Ovary (tissue), 9 donors: Measurements from ENCODE around the gene PTPRB. TPM values are rescaled to one million over a fixed set of nuclear protein-coding genes. Genes with fewer than 3 reads are reported as not detected.

Experiments used
- DNase-seq, 5 donors: peaks; one replicate each; pipeline ENCODE4 v3.0.0-alpha.2; 2019 to 2020
- H3K27ac ChIP-seq, 2 donors: fragments of 200-600 bp; one replicate each; pipeline versions ENCODE4 v1.5.1 to v1.8.0; 2019 to 2022
- H3K27me3 ChIP-seq: fragments of 200-600 bp; one replicate; pipeline ENCODE4 v1.8.0; 2022
- H3K36me3 ChIP-seq: fragments of 200-600 bp; sonication (generic); one replicate; pipeline ENCODE4 v1.5.1; 2019
- H3K4me1 ChIP-seq: one replicate; pipeline ENCODE4 v1.8.1; 2013; ENCODE audit warnings: mild to moderate bottlenecking, moderate library complexity; ENCODE audit not compliant: insufficient read depth
- H3K4me3 ChIP-seq: fragments of 200-600 bp; sonication (generic); one replicate; pipeline ENCODE4 v1.5.1; 2017
- H3K9me3 ChIP-seq, 2 donors: fragments of 200-600 bp in 1 of 2; sonication (generic) in 1 of 2; one replicate each; pipeline versions ENCODE4 v1.5.1 to v1.8.1; 2013 to 2019; ENCODE audit warnings: mild to moderate bottlenecking in 1 of 2, moderate library complexity in 1 of 2
- CTCF ChIP-seq, 3 donors: fragments of 450-650 bp in 2 of 3; fragments of 200-600 bp in 1 of 3; IDR thresholded peaks; one replicate each; pipeline versions ENCODE4 v1.5.1 to v1.8.0; 2016 to 2022; ENCODE audit warnings: antibody characterized with exemption in 3 of 3, mild to moderate bottlenecking in 1 of 3
- EP300 ChIP-seq: sonication (generic); formaldehyde crosslinking; IDR thresholded peaks from one replicate; pipeline ENCODE4 v1.6.1; 2017; ENCODE audit warnings: antibody characterized with exemption
- POLR2A ChIP-seq: fragments of 450-650 bp; IDR thresholded peaks from one replicate; pipeline ENCODE4 v1.6.1; 2017; ENCODE audit warnings: antibody characterized with exemption, mild to moderate bottlenecking, moderate library complexity
- WGBS, 3 donors: extraction: QIAGEN DNeasy Blood & Tissue Kit in 1 of 3; methylation state at CpG; one replicate each; pipeline versions ENCODE4 v1.1.5 to v1.1.7; 2013 to 2017; 5-methylcytosine and 5-hydroxymethylcytosine counted together
- intact Hi-C, 4 donors: fragments of 100-400 bp; cut with DNase I; formaldehyde crosslinking; loops; one replicate each; pipeline versions ENCODE4 v1.11.0 to v1.15.1; 2022 to 2023
- polyA plus RNA-seq, 2 donors: library from polyadenylated mRNA; stranded (reverse); fragments of 200-250 nt in 1 of 2; fragments of 350-450 nt in 1 of 2; fragmentation: Illumina TruSeq in 1 of 2; extraction: RNeasy Lipid Tissue Mini Kit (QIAGEN cat#74804) in 1 of 2; gene quantifications; one replicate each; pipeline ENCODE4 v1.2.3, GENCODE V29; 2013 to 2014
- total RNA-seq, 7 donors: library from RNA; depleted of rRNA in 2 of 7; stranded (reverse); fragments of >200 nt in 2 of 7; fragmentation: NEBNext Ultra II Directional in 3 of 7; extraction: Animal tissue kit (Norgen Biotek cat#: 25700) in 3 of 7; gene quantifications; one replicate each; pipeline versions ENCODE4 v1.1.0 to v1.2.4, GENCODE V29; 2016 to 2023
- donor health status: DM: no; HTN: no; CAD: no; lungs with moderate emphysema.
- donor health status: DM: no; HTN: no; CAD: no.
- donor health status: Bipolar disorder and iron deficiency.
- donor health status: DM: yes; HTN: yes; CAD: no.
- donor health status: DM: no; HTN: no; CAD: no.
- donor health status: DM: yes; HTN: yes; CAD: no.

Gene PTPRB
- total and polyA plus RNA-seq, 9 donors = 4.9 to 34.6 (median 11.6) TPM

- no peak overlapping the region for H3K4me3 ChIP-seq
- no peaks in the 10 kb centered on the region for H3K4me1 ChIP-seq
- H3K9me3 ChIP-seq = no peaks in the 10 kb centered on the region
- no peaks in the 10 kb centered on the region for H3K36me3 ChIP-seq
- no peaks in the 10 kb centered on the region for H3K27me3 ChIP-seq
- 80 to 93% (median 88%) methylated on average over 5 of the region's 5 CpGs for WGBS, 3 donors
- no peak for DNase-seq
- intact Hi-C loops = loop anchor here in 1 of 4 donors (10.0 kb wide), 1 partner anchor 505 kb away; no protein-coding TSS in a partner anchor
- TF ChIP-seq POLR2A = no peak
- TF ChIP-seq CTCF (IDR thresholded peaks at IDR 0.05) = no peak
- TF ChIP-seq EP300 = no peak
- H3K27ac ChIP-seq = no peak overlapping the region
Observed at GRCh38 chr12:70559390-70559789, 77.8 kb downstream of the PTPRB start.

DNA sequence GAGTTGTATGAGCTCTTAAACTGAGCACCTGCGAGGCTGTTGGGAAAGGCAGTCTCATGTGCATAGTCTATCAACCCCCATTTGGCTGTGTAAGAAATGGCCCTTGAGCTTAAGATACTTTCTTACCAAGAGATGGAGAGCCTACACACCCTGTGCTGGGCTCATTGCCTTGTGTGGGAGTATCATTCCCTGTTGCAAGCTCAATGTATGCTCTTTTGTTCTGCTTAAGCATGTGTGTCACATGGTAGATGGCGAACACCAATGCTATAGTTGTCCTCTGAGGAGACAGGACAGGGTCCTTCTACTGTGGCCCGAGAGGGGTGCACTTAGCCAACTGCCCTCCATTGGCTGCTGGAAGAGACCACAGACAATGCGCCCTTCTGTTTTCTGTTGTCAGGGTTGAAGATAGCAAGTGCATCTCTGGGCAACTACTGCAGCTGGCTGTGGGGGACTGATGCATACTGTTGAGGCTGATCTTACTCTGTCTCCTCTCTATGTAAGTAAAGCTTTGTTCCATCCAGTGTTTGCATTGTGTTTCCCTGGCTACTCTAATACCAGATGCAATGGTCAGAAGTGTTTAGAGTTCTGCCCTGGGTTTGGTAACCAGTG is 79.5 kb downstream of the PTPRB start:
- Histone ChIP-seq H3K27me3 (no peaks in the 10 kb centered on the region), H3K4me1 (no peaks in the 10 kb centered on the region), H3K27ac (no peak overlapping the region), H3K36me3 (no peaks in the 10 kb centered on the region), H3K9me3 (no peaks in the 10 kb centered on the region), H3K4me3 (no peak overlapping the region)
- TF ChIP-seq EP300 (no peak), POLR2A (no peak), CTCF (IDR thresholded peaks at IDR 0.05) (no peak)
- no peak for DNase-seq
- intact Hi-C loops = loop anchor here in 1 of 4 donors (10.0 kb wide), 1 partner anchor 503 kb away; no protein-coding TSS in a partner anchor
- WGBS, 3 donors = 89 to 96% (median 90%) methylated on average over 4 of the region's 4 CpGs

DNA sequence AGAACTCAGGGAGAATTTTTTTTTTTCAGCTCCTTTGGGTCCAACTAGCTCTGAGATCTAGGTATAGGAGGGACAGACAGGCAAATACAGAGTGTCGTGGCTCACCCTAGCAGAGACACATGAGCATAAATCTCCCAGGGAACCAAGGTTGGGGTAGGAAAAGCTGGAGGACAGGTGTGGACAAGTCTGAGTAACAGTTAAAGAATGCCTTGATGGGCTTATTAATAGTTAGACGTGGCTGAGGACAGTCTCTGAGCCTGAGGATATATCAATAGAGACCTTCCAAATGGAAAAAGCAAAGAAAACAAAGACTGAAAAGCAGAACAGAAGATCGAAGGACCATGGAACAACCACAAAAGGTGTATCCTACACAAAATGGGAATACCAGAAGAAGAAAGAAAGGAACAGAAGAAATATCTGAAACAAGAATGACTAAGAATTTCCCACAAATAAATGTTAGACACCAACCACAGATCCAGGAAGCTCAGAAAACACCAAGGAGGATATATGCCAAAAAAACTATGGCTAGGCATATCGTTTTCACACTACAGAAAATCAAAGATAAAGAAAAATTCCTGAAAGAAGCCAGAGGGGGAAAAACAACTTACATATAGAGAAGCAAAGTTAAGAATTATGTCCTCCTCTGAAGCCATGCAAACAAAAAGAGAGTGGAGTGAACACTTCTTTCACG is 80.9 kb downstream of the PTPRB start:
- H3K4me3 ChIP-seq = no peak overlapping the region
- H3K36me3 ChIP-seq = no peaks in the 10 kb centered on the region
- intact Hi-C loops = loop anchor here in 1 of 4 donors (10.0 kb wide), 1 partner anchor 502 kb away; no protein-coding TSS in a partner anchor
- H3K27me3 ChIP-seq = no peaks in the 10 kb centered on the region
- DNase-seq = no peak
- no peaks in the 10 kb centered on the region for H3K4me1 ChIP-seq
- H3K27ac ChIP-seq = no peak overlapping the region
- TF ChIP-seq EP300 = no peak
- no peak for TF ChIP-seq POLR2A
- TF ChIP-seq CTCF (IDR thresholded peaks at IDR 0.05) = no peak
- 65 to 67% (median 67%) methylated on average over 5 of the region's 5 CpGs for WGBS, 3 donors
- H3K9me3 ChIP-seq = no peaks in the 10 kb centered on the region

DNA sequence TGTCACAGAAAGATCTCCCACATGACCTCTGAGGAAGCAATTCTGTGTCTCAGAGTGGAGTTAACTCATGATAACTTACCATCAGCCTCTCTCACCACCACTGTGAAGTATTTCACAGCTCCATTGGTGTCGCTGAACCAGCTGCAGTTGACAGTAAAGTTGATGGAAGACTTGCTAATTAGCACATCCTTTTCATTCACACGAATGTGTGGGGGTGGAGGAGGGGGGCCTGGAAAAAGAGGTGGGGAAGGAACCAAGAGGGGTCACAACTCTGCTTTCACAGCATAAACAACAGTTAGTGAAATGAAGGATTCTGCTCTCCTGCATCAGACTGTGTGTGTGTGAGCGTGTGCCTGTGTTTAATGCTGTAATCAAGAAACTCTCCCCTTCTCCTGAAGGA is 82.1 kb downstream of the PTPRB start:
- intact Hi-C loops = loop anchor here in 1 of 4 donors (10.0 kb wide), 1 partner anchor 500 kb away; no protein-coding TSS in a partner anchor
- no peaks in the 10 kb centered on the region for H3K27me3 ChIP-seq
- WGBS, 3 donors = 35 to 46% (median 42%) methylated on average over 3 of the region's 3 CpGs
- no peak for DNase-seq
- H3K27ac ChIP-seq = no peak overlapping the region
- H3K9me3 ChIP-seq = no peaks in the 10 kb centered on the region
- no peaks in the 10 kb centered on the region for H3K36me3 ChIP-seq
- H3K4me1 ChIP-seq = no peaks in the 10 kb centered on the region
- TF ChIP-seq EP300 (no peak), CTCF (IDR thresholded peaks at IDR 0.05) (no peak), POLR2A (no peak)
- H3K4me3 ChIP-seq = no peak overlapping the region
